GM18858 (cell line): ENCODE results near the gene CEACAM5.
"Not testable (repeated sequence)": the region's sequence is repeated elsewhere in the genome, so short reads cannot be mapped to it uniquely, and the experiment has no call there.

Experiments
- ATAC-seq: cut with Tn5 transposase; IDR thresholded peaks from one replicate; pipeline ENCODE4 v1.9.1; 2021; ENCODE audit not compliant: unreplicated experiment

Gene CEACAM5

DNA sequence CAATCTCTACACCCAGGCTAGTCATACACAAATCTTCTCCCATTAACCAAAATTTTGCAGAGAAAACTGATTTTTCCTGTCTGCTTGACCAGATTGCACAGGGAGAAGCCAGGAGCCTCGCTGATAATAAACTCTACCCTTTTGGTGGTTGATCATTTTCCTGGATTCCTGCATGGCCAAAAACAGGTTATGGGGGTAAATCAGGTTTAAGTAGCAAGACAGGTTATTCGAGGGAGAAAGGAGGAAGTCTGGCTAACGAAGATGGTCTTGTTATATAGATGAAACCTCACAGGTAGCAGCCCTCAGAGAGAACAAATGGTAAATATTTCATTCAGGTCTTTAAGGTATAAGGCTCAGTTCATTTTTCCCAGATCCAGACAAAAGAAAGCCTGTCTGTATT is 30.9 kb downstream of the CEACAM5 start:
- ATAC-seq = no peak

DNA sequence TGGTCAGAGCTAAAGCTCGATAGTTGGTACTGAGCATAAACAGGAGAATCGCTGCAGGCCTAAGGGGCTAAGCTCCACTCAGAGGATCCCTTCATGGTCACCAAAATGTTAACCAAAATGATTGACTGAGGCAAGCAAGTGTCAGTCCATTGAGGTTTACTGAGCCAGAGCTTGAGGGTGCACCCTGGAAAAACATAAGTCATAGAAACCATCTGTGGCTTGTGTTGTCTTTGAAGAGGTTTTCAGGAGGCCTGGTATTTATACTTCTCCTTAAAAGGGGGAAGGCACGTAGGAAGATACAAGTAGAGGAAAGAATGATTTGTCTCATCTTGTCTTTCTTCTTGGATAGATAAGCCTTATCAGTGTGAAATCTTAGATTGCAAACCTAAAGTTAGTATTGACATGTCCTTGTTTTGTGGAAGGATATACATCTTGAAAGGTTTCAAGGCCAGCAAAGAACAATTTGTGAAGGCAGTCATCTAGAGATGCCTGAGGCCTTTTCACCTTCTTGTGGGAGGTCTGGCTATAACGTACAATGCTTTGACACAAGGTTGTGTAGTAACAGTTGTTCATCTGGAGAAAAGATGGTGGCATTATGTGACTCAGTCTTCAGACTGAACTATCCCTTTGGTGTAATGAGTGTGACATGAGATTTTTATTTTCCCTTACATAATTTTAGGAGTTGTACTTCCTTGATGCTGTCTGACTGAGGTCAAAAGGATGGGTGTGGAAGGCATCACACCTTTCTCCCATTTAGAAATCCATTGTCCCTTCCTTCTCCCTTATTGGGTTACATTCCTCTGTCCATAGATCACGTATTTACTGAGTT is 32.2 kb downstream of the CEACAM5 start:
- ATAC-seq = no peak

DNA sequence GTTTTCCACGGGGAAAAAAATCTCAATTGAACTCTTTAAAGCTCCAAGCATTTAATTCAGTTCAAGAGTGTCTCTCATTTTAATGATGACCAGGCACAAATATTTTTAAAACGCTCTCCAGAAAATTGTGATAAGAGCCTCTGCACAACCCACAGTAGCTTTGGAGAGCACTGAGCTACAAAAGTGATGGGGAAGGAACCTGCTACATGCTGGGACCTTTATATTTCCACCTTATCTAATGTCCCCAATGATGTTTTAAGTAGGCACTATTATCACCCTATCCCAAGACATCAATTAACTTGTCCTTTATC is 32.8 kb downstream of the CEACAM5 start:
- ATAC-seq = no peak

DNA sequence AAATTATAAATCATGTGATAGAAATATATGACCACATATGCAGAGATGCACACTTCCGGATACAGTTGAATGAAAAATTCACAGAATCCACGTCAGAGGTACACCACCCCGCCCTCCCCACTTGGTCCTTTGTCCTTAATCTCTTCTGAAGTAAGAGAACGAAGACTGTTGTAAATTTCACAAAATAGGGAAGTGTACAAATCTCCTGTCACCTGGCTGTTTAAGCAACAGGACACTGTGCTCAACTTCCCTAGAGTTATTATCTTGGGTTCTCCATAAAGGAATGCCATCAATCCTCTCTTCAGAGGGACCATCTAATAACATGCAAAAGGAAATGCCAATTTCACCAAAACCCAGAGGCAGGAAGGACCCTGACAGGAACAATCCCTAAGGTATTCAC is 36.4 kb downstream of the CEACAM5 start:
- no peak for ATAC-seq

DNA sequence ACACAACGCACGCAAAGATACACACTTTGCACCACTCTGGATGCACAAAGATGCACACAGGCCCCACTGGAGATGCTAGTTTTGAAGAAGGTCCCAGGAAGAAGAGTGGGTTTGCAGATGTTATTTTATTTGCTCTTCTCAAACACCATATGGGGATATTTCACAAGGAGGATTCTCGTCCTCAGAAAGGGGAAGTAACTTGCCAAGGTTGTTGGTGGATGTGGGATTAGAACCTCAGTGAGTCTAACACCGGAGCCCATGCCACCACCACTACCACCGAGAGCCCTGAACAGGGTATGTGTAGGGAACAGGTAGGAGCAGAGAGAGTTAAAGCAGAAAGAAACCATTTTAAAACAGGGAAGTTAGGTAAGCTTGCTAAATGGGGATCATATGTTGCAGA is 37.3 kb downstream of the CEACAM5 start:
- no peak for ATAC-seq

DNA sequence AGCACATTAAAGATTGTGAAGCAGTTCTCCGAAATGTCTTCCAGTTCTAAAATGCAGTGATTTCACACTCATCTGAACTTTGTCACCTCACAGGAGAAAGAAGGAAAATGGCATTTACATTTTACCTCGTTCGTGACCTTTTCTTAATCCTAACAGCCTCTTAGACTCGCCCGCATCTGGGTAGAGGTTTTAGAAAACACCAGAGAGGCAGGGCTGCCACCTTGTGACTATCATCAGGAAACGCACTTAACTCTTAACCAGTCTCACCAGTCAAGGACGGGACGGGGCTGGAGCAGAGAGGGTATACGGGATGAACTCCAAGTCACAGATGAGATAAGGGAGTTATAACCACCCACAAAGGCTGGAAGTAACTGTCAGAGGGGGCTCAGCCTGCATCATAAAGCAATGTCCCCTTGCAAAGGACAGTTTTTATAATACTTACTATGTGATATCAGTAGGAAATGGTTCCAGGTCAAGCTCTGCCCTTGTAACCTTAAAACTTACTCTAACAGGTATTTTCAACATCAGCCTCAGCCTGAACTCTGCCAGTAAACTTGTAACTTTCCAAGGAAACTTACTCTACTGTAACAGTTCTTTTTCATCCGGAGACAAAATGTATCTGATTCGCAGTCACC is 38.3 kb downstream of the CEACAM5 start:
- ATAC-seq = no peak

DNA sequence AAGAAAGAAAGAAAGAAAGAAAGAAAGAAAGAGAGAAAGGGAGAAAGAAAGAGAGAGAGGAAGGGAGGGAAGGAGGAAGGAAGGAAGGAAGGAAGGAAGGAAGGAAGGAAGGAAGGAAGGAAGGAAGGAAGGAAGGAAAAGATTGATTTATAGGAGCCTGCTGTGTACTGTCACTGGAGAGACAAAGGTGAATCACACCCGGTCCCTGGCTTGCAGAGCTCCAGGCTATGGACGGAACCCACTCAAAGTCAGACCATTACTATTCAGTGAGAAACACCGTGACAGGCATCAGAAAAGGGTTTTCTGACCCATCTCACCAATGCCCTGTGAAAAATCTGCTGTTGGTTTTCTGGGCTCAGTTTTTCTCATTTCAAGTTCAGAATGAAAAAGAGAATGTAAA is 39.6 kb downstream of the CEACAM5 start:
- ATAC-seq = no peak

DNA sequence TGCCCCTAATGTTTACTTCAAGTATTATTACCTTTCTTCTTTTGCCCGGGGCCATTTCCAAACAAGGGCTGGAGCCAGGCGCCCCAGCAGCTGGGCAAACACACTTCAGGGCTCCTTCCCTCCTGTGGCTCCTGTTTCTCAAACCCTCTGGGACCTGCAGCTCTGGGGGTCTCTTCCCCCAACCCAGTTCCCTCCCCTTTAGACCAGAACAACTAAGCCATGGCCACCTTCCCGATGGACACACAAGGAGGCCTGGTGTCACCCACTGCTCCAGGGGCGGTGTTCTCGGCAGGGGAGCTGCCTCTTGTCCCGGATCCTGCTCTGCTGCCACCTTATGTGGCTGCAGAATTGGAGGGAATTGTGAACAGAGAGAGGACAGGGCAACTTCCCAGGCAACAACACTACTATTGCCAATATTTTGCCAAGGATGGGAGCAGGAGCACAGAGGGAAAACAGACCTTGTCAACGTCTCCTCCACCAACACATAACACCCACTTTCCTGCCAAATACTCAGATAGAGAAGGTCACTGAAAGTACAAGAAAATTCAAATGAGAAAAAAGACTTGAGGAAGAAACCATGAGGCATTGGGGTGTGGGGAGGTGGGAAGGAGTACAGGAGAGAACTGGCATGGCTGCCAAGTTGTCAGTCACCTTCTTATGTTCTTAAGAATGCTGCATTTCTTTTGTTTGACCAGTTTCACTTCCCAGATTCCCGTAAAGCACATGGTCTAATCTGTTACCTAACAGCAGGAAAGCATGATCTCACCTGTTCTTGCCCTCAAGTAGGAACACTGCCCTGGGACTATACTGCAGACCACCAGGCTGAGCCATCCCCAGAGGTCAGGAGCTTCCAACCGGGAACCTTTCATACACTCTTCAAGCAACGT is 42.1 kb downstream of the CEACAM5 start:
- ATAC-seq = not testable (repeated sequence)

DNA sequence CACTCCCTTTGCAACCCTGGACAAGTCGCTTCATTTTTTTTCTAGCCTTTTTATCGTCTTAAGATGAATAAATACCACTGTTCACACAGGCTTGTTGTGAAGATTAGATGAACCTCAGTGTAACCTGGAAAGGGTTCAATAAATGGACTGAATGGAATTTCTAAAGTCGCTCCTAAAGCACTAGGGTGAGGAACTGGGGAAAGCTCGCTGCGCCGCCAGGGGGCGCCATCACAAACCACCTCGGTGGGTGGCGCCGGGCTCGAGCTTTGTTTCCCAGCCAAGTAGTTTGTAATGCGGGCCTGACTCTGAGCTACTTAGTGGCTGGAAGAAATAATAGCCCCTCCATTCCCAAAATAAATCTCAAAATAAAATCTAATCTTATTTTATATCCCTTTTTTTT is 44.7 kb downstream of the CEACAM5 start:
- no peak for ATAC-seq

DNA sequence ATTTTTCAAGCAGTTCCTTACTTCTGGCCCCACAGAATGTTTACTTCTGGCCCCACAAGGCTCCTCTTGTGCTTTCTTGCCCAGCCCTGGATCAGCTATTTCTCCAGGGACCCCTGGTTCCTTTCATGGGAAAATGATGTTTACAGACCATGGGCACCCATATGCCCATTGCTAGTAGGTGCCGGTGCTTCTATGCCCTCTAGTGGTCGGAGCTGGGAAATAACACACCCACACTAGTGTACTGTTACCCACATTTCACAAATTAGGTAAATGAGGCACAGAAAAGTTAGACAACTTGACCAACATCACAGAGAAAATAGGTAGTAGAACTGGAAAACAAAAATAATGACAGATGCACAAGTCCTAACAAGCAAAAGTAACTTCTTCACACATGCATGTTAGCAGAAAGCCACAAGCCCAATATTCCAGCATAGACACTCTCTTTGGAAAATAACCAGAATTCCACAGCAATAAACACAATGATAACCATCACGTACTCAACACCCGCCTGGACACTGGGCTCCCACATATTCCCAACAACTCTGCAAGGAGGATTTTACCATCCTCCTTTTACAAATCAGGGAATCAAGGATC is 45.6 kb downstream of the CEACAM5 start:
- ATAC-seq = no peak

DNA sequence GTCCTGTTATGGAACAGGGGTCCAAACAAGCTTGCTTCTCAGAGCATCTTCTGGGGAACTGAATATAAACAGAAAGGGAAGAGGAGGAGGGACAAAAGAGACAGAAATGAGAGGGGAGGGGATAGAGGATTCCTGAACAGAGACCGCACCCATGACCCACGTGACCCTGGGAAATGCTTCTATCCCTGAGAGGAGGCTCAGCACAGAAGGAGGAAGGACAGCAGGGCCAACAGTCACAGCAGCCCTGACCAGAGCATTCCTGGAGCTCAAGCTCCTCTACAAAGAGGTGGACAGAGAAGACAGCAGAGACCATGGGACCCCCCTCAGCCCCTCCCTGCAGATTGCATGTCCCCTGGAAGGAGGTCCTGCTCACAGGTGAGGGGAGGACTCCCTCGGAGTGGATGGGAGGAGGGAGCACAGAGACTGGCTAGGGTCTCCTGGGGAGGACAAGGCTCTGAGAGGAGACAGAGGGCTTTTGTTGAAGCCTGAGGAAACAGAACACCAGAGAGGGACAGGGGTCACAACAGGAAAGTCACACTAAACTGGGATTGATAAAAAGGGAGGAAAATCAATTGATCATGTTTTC is 47.0 kb downstream of the CEACAM5 start, which contains the start of gene CEACAM6:
TSS of gene CEACAM6 (plus strand) at position 203 of the 586 bp plus-strand sequence. CDS start at position 312, 109 bp downstream.
- ATAC-seq = no peak

DNA sequence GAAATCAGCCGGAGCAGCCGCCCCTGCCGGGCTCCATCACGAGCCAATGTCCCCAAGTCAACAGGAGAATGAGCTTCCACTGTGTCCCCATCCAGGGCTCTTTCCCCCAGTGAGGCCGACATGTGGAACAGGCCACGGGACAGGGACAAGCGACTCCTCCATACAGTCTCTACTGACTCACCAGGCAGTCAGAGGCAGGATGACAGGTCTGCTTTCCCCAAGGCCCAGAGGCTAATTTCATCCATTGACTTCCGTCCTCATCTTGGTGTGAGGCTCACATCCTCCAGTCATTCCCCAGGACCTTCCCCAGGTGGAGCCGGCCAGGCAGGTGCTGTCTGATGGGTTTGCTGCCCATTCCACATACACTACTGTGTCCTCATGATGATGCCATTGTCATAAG is 50.4 kb downstream of the CEACAM5 start:
- no peak for ATAC-seq

DNA sequence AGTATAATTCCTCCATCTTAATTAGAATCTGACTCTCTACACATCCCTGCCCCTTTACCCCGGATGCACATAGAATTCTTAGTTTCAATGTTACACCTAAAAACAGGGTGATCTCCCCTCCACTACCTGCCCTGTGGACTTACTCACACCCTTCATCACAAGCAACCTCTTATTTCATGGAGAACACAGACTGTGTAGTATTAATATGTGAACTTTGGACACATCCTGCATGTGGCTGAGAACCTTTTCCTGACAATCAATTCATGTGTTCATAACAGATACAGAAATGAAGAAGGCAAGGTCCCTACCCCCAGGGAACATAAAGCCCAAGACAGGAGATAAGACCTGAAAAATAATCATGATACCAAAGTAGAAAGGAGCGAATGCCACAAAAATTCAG is 58.7 kb downstream of the CEACAM5 start:
- ATAC-seq = no peak

DNA sequence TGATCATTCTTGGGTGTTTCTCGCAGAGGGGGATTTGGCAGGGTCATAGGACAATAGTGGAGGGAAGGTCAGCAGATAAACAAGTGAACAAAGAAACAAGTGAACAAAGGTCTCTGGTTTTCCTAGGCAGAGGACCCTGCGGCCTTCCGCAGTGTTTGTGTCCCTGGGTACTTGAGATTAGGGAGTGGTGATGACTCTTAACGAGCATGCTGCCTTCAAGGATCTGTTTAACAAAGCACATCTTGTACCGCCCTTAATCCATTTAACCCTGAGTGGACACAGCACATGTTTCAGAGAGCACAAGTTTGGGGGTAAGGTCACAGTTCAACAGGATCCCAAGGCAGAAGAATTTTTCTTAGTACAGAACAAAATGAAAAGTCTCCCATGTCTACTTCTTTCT is 59.7 kb downstream of the CEACAM5 start:
- ATAC-seq = not testable (repeated sequence)

DNA sequence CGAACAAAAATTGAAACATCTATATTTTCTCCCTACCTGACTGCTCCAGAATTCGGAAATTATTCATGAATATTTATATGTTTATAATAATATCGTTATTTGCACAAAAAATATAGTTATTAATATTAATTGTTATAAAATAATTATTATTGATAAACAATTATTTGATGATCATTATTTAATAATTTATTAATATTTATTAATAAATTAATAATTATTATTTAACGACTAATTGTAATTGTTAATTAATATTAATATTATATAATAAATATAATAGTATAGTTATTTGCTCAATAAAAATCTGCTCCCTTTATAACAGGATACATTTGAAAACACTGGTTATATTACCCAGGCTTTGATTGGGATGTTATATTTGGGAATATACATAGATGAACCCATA is 61.2 kb downstream of the CEACAM5 start:
- no peak for ATAC-seq

DNA sequence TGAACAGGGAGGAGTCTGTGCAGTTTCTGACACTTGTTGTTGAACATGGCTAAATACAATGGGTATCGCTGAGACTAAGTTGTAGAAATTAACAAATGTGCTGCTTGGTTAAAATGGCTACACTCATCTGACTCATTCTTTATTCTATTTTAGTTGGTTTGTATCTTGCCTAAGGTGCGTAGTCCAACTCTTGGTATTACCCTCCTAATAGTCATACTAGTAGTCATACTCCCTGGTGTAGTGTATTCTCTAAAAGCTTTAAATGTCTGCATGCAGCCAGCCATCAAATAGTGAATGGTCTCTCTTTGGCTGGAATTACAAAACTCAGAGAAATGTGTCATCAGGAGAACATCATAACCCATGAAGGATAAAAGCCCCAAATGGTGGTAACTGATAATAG is 63.0 kb downstream of the CEACAM5 start:
- ATAC-seq = no peak

DNA sequence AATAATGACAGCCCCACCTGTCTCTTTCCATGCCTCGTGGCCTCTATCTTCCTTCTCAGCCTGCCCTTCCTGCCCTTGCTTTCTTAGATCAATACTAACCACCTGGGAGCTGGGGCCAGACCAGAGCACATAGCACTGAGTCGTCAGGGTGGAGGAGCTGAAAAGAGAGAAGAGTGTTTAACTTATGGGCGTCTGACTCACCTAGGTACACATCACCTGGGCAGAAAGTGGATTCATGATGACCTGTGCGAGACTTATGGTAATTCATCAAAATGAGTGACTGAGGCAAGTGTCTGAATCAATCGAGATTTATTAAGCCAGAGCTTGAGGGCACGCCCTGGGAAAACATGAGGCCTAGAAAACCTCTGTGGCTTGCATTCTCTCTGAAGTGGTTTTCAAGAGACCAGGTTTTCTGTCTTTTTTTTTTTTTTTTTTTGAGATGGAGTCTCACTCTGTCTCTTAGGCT is 66.1 kb downstream of the CEACAM5 start:
- no peak for ATAC-seq

DNA sequence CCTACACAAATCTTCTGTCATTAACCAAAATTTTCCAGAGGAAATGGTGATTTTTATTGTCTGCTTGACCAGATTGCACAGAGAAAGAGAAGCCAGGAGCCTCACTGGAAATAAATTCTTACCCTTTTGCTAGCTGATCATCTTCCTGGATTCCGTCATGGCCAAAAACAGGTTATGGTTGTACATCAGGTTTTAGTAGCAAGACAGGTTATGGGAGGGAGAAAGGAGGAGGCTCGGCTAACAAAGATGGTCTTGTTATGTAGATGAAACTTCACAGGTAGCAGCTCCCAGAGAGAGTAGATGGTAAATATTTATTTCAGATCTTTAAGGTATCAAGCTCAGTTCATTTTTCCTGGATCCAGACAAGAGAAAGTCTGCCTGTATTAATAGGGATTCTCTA is 68.3 kb downstream of the CEACAM5 start:
- no peak for ATAC-seq
